Right renal pelvis (tissue), 4 donors: ENCODE results near the gene RAB6D. TPM values are rescaled to one million over a fixed set of nuclear protein-coding genes. Genes with fewer than 3 reads are reported as not detected.
A peak's percentile ranks its signal among the peaks of the same experiment; 100 is the strongest.
"Not testable (repeated sequence)": the region's sequence is repeated elsewhere in the genome, so short reads cannot be mapped to it uniquely, and the experiment has no call there.

Experiments used
- DNase-seq, 4 donors: peaks; one replicate each; pipeline ENCODE4 v3.0.0-alpha.2; 2013; ENCODE audit warnings: low read depth in 4 of 4, low spot score in 3 of 4, missing footprints in 1 of 4
- polyA plus RNA-seq, 4 donors: library from polyadenylated mRNA; unstranded; fragments of 120-200 nt; gene quantifications; one replicate each; pipeline ENCODE4 v1.2.1, GENCODE V29; 2013; ENCODE audit not compliant: insufficient read length in 4 of 4

The RAB6D gene
- polyA plus RNA-seq, 4 donors = 0.96 to 2.2 (median 1.6) TPM

DNA sequence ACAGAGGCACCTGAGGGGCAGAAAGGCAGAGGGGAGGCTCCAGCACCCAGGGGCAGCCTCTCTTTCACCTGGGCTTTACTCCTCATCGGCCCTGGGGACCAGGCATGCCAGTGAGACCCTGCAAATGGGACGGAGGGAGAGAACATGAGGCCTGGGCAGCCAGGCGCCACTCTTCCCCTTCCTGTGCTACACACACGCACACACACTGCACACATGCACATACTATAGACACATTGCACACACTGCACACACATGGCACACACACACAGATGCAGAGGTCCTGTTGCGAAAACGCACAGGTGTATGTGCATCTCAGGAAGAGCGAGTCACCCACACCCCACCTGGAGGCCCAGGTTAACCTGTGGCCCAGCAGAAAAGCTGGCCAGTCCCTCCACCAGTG is 3.4 kb upstream of the RAB6D start:
- DNase-seq = no peak

DNA sequence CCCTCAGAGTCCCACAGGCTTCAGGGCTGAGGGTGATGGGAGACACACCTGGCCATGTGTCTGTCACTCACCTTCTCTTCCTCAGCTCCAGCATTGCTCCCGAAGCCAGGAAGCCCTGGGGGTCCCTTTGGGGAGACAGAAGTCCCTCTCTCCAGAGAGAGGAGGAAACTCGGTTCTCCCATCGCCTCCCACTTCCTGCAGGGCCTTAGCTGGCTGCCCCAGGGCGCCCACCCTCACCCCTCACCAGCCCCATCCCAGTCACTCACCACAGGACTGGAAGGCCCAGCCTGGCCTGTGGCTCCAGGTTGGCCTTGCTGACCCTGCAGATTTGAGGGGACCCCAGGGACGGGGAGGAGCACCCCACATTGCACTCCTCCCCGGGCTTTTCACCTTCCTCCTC is 2.7 kb upstream of the RAB6D start:
- no peak for DNase-seq

DNA sequence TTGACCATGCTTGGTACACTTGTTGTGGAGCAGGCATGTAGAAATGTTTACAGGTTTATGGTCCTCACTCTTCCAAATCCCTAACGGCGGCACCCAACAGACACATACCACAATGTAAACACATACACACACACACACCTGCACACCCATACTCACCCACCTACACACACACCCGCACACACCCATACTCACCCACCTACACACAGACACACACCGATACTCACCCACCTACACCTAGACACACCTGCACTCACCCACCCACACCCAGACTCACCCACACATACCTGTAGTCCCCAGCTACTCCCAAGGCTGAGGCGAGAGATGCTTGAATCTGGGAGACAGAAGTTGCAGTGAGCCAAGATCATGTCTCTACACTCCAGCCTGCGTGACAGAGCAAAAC is 1.5 kb upstream of the RAB6D start:
- no peak for DNase-seq

DNA sequence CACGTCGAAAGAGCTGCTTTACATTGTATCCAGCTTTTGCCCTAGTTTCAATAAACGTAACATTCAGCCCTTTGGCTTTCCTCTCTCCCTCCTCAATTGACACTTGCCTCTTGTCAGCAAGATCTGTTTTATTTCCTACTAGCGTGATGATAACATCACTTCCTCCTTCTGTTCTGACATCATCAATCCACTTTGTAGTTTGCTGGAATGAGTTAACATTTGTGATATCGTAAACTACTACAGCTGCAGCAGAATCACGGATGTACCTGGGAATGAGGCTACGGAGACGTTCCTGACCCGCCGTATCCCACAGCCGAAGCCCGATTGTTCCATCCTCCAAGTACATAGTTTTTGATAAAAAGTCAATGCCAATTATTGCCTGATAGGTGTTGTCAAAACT is 755 bp downstream of the RAB6D start:
- DNase-seq = not testable (repeated sequence)

DNA sequence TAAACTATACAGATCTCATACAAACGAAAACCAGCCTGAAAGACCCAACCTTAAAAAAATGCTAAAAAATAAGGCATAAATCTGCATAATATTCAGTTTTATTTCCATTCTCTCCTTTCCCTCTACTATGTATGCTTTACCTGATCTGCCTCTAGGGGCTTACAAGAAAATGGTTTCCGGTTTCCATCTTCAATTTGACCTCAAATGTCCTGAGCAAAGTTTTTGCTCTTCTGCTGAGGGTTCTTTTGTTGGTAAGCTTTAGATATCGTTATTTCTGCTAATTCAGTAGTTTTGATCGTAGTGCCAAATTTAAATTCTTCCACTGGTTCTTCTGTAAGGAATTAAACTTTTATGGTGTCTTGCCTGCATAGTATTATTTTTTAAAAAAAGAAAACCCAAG is 2.2 kb downstream of the RAB6D start:
- DNase-seq = not testable (repeated sequence)

DNA sequence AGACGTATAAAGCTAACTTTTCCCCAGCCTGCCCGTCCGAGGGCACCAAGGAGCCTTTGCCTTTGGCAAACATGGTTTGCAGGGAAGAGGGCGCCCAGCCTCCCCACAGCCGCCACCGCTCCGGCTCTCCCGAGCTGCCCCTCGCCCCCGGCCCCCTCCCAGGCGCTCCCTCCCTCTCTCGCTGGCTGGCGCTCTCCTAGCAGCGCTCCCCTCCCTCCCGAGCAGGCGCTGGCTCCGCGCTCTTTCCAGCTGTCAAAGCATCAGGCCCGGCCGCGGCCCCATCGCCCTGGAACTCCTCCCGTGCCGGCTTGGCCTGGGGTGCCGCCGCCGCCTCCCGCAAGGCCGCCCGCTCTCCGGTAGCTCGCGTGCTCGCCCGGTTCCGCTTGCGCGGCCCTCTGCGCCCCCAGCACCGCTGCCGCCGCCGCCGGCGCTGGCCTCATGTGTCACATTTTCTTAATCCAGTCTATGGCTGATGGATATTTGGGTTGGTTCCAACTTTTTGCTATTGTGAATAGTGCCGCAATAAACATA is 10.7 kb downstream of the RAB6D start:
- not testable (repeated sequence) for DNase-seq

DNA sequence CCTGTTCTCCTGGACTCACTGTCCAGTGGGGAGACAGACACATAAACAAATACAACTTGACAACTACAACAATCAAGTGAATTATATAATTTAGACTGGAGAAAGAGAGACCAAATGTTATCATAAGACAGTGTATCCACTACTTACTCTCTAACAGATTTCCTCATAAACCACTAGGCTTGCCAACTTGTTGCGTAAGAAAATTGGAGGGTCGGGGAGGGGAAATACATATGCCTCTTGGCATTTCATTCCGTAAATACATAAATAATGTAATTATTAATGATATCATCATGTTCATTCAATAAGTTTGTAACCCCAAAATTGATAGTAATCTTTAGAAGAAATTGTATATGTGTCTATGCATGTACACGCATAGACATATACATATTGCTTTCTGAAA is 14.9 kb downstream of the RAB6D start:
- DNase-seq = no peak

DNA sequence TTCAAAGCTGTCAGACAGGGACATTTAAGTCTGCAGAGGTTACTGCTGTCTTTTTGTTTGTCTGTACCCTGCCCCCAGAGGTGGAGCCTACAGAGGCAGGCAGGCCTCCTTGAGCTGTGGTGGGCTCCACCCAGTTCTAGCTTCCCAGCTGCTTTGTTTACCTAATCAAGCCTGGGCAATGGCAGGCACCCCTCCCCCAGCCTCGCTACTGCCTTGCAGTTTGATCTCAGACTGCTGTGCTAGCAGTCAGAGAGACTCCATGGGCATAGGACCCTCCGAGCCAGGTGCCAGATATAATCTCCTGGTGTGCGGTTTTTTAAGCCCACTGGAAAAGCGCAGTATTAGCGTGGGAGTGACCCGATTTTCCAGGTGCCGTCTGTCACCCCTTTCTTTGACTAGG is 16.9 kb downstream of the RAB6D start:
- not testable (repeated sequence) for DNase-seq

DNA sequence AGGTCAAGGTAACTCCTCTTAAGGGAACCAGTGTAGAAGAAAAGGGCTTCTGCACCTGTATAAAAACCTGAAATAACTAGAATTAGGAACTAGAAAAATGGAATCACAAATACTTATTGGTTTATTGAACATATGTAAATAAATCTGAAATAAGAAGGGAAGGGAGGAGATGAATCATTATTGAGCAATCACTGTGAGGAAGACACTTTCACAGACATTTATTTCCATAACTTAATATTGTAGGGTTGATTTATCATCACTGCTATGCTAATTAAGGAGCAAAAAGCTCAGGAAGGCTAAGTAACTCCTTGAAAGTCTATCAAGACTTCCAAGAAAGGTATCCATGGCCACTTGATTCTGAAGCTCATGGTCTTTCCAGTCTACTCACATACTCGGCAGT is 24.7 kb downstream of the RAB6D start:
- not testable (repeated sequence) for DNase-seq

DNA sequence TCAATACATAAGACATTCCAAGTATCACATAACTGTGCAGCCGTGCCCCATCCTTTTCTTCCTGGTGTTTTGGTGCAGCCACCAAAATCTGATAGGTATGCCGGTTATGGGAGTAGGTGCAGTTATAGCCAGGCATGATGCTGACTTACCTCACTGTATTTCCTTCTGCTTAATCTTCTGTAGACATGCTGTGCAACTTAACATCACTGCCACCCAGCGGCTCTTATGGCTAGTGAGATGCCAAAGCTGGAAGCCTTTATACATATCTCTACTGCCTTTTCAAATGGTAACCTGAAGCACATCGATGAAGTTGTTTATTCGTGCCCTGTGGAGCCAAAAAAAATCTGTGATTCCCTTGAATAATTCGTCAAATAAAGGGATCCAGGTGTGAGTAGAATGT is 28.6 kb downstream of the RAB6D start:
- DNase-seq = peak in 3 of 4 donors; percentile 6 to 12 (median 9)

DNA sequence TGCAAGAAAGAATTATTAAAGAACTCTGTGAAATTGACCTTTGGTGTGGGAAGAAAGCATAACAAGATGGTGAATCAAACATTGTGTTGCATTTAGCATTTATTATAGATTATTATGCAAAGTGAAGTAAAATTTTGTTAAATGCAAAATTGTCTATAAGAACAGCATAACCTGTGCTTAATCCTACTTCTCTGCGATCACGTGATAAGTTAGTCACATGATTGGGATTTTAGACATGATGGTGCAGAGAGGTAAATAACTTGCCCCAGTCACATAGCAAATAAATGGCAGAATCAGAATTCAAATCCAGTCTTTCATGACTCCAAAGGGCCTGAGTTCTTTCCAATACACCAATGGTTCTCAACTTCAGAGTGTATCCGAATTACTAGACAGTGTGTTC is 31.3 kb downstream of the RAB6D start:
- DNase-seq = not testable (repeated sequence)

DNA sequence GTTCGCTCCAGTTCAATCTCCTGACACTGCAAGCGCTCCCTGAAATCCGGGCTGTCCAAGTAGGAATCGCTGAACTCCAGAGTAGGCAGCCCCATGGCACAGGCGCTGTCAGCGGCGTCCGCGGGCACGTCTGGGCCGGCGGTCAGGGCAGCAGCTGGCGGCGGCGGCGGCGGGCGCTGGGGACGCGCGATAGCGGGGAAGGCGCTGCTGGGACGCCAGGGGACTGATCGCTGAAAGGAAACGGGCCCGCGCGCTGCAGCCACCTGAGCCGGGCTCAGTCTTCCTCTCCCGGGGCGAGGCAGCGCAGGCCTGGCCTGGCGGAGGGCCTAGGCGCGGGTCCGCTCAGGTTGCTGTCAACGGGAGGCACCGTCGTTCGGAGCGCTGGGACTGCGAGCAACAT is 33.0 kb downstream of the RAB6D start:
- not testable (repeated sequence) for DNase-seq

DNA sequence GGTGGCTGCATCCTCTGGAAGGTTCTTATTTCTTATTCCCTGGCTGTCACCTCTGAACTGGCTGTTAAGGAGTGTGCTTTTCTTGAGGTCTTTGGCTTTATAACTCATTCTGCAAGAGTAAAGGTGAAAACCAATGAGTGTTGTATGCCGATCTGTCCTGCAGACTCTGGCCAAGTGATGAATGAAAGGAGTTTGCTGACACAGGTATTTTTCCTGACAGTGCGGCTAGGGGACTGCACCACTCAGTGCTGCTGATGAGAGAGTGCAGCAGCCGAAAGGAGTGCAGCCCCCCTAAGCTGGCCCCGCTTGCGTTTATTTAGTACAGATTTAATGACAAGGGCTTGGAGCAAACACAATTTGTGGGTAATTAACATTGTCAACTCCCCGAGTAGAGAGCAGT is 41.8 kb downstream of the RAB6D start:
- no peak for DNase-seq

DNA sequence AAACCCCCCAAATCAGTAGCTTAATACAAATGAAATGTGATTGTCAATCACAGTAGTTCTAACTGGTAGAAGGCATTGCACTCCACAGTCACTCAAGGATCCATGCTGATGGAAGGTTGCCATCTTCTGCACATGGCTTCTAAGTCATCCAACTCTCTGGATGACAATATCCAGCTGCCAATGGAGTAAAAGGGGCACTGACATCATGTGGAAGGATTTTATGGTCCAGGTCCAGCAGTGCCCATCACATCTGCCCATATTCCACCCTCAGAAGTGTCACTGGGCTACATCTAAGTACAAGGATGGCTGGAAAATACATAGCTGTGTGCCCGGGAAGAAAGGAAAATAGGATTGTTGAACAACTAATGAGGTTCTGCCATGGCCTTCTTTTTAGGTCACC is 42.6 kb downstream of the RAB6D start:
- DNase-seq = not testable (repeated sequence)

DNA sequence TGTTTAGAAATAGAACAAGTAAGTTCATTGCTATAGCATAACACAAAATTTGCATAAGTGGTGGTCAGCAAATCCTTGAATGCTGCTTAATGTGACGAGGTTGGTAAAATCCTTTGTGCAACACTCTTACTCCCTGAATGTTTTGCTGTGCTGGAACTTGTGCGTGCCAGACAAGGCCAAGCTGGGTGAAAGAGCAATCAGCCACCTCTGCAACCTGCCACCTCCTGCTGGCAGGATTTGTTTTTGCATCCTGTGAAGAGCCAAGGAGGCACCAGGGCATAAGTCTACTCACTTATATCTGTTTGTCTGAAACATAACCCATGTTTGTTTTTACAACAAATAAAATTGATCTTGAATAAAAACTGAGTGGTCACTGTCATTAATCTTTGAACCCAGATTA is 53.0 kb downstream of the RAB6D start:
- DNase-seq = not testable (repeated sequence)

Other genes with a start within 250 kb of the RAB6D start
- gene POTEE, start 154.6 kb downstream of the RAB6D start, polyA plus RNA-seq = under 1 TPM; 0.06 to 0.42 (median 0.20) TPM
- under 1 TPM; 0.40 to 0.82 (median 0.50) TPM for gene TUBA3D, start 112.0 kb upstream of the RAB6D start, polyA plus RNA-seq
- gene MZT2A, start 128.2 kb upstream of the RAB6D start, polyA plus RNA-seq = 10 to 100 TPM; 34.7 to 89.5 (median 49.3) TPM
- 10 to 100 TPM; 14.5 to 19.0 (median 15.8) TPM for gene CCDC74A, start 163.7 kb upstream of the RAB6D start, polyA plus RNA-seq